IPS-NIHi11 (cell line): Measurements from ENCODE around the gene AARS2.

Source experiments
- DNase-seq: peaks from one replicate; pipeline ENCODE4 v3.0.0; 2012; ENCODE audit warnings: mixed read lengths, low spot score

AARS2 gene

GRCh38 chr6:44300292-44300823, 12.8 kb downstream of the AARS2 start:
- no peak for DNase-seq

GRCh38 chr6:44298864-44299263, 14.3 kb downstream of the AARS2 start:
- no peak for DNase-seq

- peak; percentile 52 for DNase-seq
These were observed 14.9 kb downstream of the AARS2 start for GRCh38 chr6:44298055-44298803.

- peak; percentile 87 for DNase-seq
These were observed 15.8 kb downstream of the AARS2 start for GRCh38 chr6:44297063-44298038.

GRCh38 chr6:44294832-44295791, 18.0 kb downstream of the AARS2 start:
- no peak for DNase-seq

- no peak for DNase-seq
These were observed 20.3 kb downstream of the AARS2 start for GRCh38 chr6:44292661-44293365.

DNA sequence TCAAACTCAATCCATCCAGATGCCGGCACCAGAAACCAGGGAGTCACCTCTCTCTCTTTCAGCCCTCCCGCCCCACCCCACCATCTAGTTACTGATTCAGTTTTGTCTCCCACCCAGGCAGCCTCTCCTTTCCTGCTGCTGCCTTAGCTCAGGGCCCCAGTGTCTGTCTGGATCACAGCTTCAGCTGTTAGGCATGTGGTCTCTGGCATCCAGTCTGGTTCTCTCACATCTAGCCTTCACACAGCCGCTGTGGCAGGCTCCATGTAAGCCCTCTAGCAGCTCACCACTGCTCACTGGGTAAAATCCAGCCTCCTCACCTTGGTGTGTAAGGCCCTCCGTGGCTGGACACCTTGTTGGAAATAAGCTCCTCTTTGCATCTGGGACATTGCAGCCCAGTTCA, 21.3 kb downstream of the AARS2 start:
- no peak for DNase-seq

DNA sequence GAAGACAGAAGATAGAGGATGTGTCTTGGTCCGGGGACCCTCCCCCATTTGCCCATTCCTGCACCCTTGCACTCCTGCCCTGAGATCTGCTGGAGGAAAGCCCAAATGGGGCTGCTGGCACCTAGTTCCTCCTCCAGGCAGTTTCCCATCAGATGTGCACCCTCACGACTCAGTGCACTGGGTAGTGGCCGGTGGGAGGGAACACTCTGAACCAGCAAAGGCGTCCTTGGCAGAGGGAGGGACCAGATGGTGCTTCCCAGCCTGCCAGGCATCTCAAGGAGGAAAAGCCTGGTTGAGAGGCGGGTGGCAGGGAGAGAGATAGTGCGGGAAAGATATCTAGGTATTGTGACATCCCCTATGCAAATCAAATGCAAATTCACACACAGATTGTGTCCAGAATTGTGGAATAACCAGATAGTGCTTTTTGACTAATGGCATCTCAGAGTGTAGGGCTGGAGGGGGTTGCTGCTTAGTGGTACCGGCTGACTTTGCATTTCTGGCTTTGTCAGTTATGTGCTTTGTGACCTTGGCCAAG, 23.4 kb downstream of the AARS2 start:
- DNase-seq = no peak

DNA sequence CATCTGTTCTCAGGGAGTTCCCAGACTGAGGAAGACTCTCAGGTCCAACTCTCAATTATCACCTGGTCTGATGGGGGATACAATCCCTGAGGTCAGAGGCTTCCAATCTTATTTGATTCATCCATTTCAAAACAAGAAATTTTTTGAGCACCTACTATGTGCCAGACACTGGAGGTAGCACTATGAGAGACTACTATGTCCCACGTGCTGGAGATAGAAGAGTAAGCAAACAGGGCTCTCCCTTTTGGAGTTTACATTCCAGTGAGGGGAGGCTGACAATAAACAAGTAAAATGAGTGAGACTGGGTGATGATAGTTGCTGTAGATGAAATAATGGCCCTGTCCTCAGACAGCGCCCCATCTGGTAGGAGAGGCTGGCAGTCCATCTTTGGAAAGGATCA, 26.4 kb downstream of the AARS2 start:
- DNase-seq = no peak

- DNase-seq = no peak
These were observed 26.9 kb downstream of the AARS2 start for GRCh38 chr6:44286285-44286565.

DNA sequence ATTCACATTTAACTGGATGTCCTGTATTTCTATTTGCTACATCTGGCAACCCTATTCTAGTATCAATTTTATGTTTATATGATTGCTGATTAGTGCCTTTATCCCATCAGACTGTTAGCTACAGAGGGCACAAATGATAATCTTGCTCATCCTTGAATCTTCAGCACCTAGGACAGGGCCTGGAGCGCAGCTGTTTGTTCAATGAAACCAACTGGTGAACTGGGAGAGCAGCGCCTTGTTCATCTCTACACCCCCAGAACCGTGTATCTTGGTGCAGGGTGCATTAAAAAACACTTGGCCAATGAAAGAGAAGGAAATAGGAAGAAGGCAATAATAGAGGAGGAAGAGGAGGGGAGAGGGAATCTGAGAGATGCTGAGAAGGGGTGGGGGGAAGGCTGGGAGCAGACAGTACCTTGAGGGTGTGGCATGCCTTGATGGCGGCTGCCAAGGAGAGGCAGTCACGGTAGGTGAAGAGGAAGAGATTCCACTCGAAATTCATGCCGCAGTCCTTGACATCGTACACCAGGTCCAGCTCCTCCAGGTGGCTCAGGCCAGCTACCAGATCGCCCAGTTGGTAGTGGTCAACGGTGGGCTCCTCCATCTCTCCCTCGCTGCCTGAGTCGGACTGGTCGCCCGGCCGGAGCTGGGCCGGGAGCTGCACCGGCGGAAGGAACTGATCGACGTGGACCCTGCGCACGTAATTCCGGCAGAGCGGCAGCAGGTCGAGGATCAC, 27.4 kb downstream of the AARS2 start:
- DNase-seq = peak; percentile 71

DNA sequence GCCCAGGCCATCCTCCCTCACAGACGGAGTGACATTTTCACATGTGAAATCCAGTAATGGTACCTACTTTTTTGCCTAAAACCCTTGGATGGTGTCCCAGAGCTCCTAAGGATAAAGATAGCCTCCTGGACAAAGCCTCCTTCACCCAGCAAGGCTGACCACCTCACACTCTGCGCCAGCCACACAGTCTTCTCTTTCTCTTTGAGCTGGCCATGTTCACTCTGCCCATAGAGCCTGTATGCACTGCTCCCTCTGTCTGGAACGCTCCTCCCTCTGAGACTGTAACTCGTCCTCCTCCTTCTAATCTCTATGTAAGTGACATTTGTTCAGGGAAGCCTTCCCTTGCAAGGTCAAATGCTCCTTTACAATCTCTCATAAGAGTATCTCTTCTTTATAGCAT, 28.3 kb downstream of the AARS2 start:
- DNase-seq = no peak

- DNase-seq = no peak
These were observed 29.0 kb downstream of the AARS2 start for GRCh38 chr6:44284121-44284520.

GRCh38 chr6:44278774-44279697, 34.1 kb downstream of the AARS2 start:
- no peak for DNase-seq

DNA sequence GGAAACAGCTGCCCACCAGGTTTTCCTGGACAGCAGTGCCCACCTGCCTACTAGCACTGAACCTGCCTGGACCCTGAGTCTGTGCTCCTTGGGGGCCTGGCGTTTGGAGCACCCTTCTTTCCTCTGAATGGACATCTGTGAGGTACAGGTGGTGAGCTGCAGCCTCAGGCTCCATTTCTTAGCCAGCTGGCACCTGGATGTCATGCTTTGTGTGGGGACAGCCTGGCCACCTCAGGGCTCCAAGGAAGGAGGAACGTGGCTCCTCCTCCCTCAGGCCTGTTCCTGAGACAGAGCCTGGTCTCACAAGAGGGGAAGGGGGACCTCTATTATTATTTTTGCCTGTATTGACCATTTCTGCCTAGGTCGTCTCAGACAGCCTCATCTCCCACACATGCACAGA, 34.8 kb downstream of the AARS2 start:
- no peak for DNase-seq

DNA sequence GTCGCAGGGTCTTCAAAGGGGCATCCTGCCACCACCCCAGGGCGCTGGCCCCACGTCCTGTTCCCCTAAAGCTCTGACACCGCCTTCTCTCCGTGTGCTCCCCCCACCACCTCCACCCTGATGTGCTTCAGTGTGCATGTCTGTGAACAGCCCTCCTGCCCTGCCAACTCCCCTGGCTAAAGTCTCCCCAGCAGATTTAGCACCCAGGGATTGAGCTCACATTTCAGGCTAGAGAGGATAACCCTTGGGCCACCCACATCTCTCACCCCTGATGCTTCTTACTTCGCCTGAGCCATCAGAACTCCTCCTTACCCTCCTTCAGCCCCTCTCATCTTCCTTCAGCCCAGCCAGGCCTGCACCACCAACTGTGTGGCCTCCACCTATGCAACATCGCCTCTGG, 35.4 kb downstream of the AARS2 start:
- DNase-seq = no peak

DNA sequence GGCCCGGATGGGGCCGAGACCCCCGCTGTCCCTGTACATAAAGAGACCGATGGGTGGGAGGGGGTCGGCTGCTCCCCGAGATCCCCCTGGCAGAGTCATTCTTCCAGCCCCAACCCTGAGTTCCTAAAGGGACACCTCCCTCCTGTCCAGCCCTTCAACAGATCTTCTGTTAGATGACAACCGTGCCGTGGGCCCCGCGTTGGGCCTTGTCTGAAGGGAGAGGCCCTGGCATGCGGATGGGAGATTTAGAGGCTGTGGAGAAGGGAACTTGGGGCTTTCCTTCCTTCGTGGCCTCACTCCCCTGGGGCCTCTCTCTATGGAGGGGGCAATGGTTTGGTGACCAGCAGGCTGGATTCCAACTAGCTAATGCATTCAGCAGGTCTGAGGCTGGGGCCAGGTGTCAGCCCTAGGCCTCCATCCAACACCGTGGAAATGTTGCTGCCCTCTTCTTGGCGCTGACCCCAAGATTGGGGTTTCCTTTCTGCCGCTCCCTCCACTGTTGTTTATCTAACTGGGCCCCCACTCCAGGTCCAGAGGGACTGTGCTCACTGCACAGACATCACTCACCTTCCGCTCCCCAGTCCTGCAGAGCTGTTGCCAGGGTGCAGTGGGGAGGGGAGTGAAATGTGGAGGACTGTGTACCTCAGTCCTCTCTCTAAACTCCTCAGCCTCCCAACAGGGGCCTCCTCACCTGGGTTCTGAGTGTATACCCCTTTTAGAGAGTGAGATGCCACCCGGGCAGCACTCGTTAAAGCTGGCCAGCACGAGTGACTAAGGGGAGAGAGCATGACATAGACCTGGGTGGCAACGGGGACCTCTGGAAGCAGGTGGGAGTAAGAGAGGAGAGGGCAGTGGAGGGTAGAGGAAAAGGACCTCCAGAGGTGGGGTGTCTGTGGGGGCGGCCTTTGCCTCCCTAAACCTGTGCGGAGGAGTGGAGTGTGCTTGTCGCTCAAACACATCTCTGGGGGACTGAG, 36.2 kb downstream of the AARS2 start:
- DNase-seq = no peak
